IPS-15b (cell line): ENCODE measurements around the gene SPDYA.
"Not testable (repeated sequence)": the region's sequence is repeated elsewhere in the genome, so short reads cannot be mapped to it uniquely, and the experiment has no call there.

Source experiments
- H3K27me3 ChIP-seq: one replicate; pipeline ENCODE4 v1.6.1; 2013; ENCODE audit warnings: low read length; ENCODE audit not compliant: control insufficient read depth, insufficient read depth
- H3K36me3 ChIP-seq: one replicate; pipeline ENCODE4 v1.6.1; 2013; ENCODE audit warnings: low read length; ENCODE audit not compliant: control insufficient read depth, insufficient read depth
- H3K4me1 ChIP-seq: one replicate; pipeline ENCODE4 v1.6.1; 2013; ENCODE audit warnings: mild to moderate bottlenecking, low read length; ENCODE audit not compliant: control insufficient read depth, insufficient read depth
- H3K4me3 ChIP-seq: one replicate; pipeline ENCODE4 v1.5.1; 2013; ENCODE audit warnings: low read depth, low read length
- H3K9ac ChIP-seq: one replicate; pipeline ENCODE4 v1.6.1; 2013; ENCODE audit warnings: low read depth, mild to moderate bottlenecking, low read length
- H3K9me3 ChIP-seq: one replicate; pipeline ENCODE4 v1.6.1; 2013; ENCODE audit warnings: mild to moderate bottlenecking, low read length; ENCODE audit not compliant: control insufficient read depth, insufficient read depth

The SPDYA gene

DNA sequence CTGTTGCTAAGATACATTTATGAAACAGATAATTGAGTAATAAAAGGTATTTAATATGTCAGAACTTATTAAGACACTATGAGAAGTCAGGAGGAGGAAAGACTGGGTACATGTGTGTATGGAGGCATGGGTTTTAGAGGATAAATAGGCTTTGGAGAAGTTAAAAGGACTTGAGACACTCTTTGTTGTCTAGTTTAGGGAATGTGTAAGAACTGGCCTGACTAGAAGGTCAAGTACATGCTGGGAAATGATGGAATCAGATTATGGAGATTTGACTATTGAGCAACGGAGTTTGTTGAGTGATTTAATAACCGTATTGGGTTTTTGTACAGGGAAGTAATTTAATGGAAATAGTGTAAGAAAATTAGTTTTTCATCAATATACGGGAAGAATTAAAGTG, 28.2 kb upstream of the SPDYA start:
- no peaks in the 10 kb centered on the region for H3K4me1 ChIP-seq
- peaks cover 28% of the 10 kb centered on the region for H3K36me3 ChIP-seq
- H3K9ac ChIP-seq, result no peak overlapping the region
- H3K27me3 ChIP-seq, result no peaks in the 10 kb centered on the region
- H3K4me3 ChIP-seq, result no peak overlapping the region
- no peaks in the 10 kb centered on the region for H3K9me3 ChIP-seq

DNA sequence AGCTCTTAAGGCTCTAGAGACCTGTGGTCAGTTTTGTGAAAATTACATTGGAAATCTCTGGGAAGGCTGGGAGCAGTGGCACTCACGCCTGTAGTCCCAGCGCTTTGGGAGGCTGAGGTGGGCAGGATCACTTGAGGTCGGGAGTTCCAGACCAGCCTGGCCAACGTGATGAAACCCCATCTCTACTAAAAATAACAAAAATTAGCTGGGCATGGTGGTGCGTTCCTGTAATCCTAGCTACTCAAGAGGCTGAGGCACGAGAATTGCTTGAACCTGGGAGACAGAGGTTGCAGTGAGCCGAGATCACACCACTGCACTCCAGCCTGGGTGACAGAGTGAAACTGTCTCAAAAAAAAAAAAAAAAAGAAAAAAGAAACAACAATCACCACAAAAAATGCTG, 26.1 kb upstream of the SPDYA start:
- H3K36me3 ChIP-seq, result peaks cover 35% of the 10 kb centered on the region
- not testable (repeated sequence) for H3K4me1 ChIP-seq, H3K9me3 ChIP-seq, H3K9ac ChIP-seq, H3K27me3 ChIP-seq, H3K4me3 ChIP-seq

DNA sequence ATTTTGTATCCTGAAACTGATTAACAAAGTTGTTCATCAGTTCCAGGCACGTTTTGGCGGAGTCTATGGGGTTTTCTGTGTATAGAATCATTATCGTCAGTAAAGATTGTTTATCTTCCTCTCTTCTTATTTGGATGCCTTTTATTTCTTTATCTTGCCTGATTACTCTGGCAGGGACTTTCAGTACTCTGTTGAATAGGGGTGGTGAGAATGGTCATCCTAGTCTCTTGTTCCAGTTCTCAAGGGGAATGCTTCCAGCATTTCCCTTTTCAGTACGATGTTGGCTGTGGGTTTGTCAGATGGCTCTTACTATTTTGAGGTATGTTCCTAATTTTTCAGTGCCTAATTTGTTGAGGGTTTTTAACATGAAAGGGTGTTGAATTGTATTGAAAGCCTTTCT, 14.0 kb upstream of the SPDYA start:
- H3K4me1 ChIP-seq, result no peaks in the 10 kb centered on the region
- H3K9me3 ChIP-seq, result no peaks in the 10 kb centered on the region
- H3K36me3 ChIP-seq, result peaks cover 7% of the 10 kb centered on the region
- no peaks in the 10 kb centered on the region for H3K27me3 ChIP-seq
- no peak overlapping the region for H3K4me3 ChIP-seq
- H3K9ac ChIP-seq, result no peak overlapping the region

DNA sequence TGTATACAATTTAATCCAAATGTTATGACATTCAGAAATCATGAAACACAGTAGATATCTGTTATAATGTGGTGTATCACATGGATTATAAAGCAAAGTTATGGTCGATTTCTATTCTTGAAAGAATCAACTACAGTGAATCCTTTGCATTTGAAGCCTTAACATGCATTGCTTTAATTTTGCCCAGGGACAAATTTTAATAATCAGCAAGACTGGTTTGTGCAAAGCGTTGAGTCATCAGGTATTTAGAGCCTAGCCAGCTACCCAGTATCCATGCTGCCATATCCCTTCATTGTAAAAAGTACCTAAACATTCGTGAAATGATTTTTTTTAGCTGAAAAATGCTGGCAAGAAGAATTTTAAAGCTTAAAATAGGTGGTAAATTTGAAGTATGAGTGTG, 8.9 kb upstream of the SPDYA start:
- Histone ChIP-seq H3K36me3 (no peaks in the 10 kb centered on the region), H3K9ac (no peak overlapping the region), H3K27me3 (no peaks in the 10 kb centered on the region), H3K4me1 (no peaks in the 10 kb centered on the region), H3K9me3 (no peaks in the 10 kb centered on the region), H3K4me3 (no peak overlapping the region)

DNA sequence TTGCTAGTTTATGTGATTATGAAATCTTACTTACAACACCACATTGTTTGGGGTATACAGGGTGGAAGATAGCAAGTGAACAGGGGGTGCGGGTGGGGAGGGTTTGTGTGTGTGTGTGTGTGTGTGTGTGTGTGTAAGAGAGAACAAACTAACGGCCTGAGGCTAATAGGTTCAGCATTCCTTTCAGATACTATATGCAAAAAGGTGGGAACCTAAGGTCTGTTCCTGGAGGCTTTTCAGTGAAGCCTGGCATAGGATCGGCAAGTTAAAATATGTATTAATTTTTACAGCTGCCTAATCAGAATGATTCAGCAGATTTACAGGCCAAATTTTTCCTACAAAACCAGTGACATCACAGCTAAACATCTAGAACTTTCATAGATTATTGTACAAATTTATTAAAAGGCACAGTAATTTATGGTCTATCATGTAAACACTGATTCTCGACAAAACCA, 7.6 kb upstream of the SPDYA start:
- Histone ChIP-seq H3K9me3 (no peaks in the 10 kb centered on the region), H3K9ac (no peak overlapping the region), H3K4me1 (no peaks in the 10 kb centered on the region), H3K36me3 (no peaks in the 10 kb centered on the region), H3K27me3 (no peaks in the 10 kb centered on the region), H3K4me3 (no peak overlapping the region)

DNA sequence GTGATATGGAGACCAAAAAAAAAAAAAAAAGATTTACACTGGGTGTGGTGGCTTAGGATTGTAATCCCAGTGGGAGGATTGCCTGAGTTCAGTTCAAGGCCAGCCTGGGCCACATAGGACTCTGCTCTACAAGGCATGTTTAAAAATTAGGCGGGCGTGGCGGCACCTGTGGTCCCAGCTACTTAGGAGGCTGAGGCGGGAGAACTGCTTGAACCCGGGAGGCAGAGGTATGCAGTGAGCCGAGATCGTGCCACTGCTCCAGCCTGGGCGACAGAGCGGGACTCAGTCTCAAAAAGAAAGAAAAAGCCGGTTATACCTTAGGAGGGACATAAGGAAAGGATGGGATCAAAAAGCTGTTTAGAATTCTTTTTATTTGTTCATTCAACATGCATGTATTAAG, 707 bp upstream of the SPDYA start:
- H3K4me1 ChIP-seq, result no peaks in the 10 kb centered on the region
- no peak overlapping the region for H3K9ac ChIP-seq
- no peaks in the 10 kb centered on the region for H3K9me3 ChIP-seq
- peaks cover 22% of the 10 kb centered on the region for H3K27me3 ChIP-seq
- H3K4me3 ChIP-seq, result peak overlapping the region; percentile 41
- H3K36me3 ChIP-seq, result no peaks in the 10 kb centered on the region

DNA sequence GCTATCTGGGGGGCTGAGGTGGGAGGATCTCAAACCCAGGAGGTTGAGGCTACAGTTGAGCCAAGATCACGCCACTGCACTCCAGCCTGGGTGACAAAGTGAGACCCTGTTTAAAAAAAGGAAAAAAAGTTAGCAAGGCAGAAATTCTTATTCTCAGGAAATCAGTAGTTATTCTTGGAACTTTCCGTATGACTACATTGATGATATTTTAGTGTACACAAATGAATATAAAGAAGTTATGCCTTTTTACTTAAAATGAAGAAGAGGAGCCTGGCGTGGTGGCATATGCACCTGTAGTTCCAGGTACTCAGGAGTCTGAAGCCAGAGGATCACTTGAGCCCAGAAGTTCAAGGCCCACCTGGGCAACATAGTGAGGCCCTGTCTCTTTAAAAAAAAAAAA, 7.4 kb downstream of the SPDYA start:
- no peak overlapping the region for H3K9ac ChIP-seq
- no peaks in the 10 kb centered on the region for H3K9me3 ChIP-seq
- H3K27me3 ChIP-seq, result no peaks in the 10 kb centered on the region
- no peak overlapping the region for H3K4me3 ChIP-seq
- H3K4me1 ChIP-seq, result no peaks in the 10 kb centered on the region
- H3K36me3 ChIP-seq, result no peaks in the 10 kb centered on the region

DNA sequence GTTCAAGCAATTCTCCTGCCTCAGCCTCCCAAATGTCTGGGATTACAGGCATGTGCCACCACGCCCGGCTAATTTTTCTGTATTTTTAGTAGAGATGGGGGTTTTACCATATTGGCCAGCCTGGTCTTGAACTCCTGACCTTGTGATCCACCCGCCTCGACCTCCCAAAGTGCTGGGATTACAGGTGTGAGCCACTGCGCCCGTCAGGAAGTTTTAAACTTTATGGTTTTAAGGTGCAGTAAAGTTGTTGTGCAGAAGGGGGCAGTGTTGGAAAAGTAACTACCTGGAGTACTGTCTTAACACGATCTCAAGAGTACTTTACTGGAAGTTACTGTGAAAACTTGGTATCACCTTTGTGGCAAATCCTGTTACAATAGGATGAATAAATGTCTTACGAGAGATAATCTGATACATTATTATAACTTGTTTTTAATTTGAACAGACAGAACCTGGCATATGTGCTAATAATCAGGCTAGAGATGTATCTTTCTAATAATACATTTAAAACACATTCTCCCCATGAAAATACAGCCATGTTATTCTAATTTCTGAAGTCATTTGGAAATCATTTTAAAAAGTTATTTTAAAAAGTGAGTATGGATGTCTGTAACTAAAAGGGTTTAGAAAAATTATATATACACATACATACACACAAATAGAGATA, 10.8 kb downstream of the SPDYA start:
- Histone ChIP-seq H3K9ac (no peak overlapping the region), H3K4me1 (no peaks in the 10 kb centered on the region), H3K36me3 (no peaks in the 10 kb centered on the region), H3K9me3 (no peaks in the 10 kb centered on the region), H3K4me3 (no peak overlapping the region), H3K27me3 (no peaks in the 10 kb centered on the region)

DNA sequence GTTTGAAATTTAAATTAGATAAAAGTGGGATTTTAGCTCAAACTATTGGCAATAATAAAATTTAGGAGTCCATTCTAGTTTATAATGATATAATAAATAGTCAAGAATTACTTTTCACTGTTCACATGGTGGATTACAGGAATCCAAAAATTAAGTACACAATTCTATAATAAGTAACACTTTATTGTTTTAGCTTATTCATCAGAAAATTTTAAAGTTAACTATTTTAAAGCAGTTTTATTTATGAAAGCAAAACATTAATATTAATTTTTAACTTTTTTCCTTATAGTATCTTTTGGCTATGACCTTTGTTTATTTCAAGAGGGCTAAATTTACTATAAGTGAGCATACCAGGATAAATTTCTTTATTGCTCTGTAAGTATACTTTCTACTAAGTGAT, 11.4 kb downstream of the SPDYA start:
- Histone ChIP-seq H3K4me3 (no peak overlapping the region), H3K36me3 (no peaks in the 10 kb centered on the region), H3K9me3 (no peaks in the 10 kb centered on the region), H3K4me1 (no peaks in the 10 kb centered on the region), H3K27me3 (no peaks in the 10 kb centered on the region), H3K9ac (no peak overlapping the region)

DNA sequence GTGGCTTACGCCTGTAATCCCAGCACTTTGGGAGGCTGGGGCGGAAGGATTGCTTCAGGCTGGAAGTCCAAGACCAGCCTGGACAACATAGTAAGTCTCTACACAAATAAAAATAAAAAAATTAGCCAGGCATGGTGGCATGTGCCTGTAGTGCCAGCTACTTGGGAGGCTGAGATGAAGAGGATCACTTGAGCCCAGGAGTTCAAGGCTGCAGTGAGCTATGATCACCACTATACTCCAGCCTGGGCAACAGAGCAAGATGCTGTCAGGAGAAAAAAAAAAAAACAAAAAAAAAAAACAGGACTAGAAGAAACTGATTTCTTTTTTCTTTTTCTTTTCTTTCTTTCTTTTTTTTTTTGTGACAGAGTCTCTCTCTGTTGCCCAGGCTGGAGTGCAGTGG, 13.6 kb downstream of the SPDYA start:
- Histone ChIP-seq H3K4me3 (no peak overlapping the region), H3K36me3 (no peaks in the 10 kb centered on the region), H3K9ac (no peak overlapping the region), H3K9me3 (no peaks in the 10 kb centered on the region), H3K27me3 (no peaks in the 10 kb centered on the region), H3K4me1 (no peaks in the 10 kb centered on the region)

DNA sequence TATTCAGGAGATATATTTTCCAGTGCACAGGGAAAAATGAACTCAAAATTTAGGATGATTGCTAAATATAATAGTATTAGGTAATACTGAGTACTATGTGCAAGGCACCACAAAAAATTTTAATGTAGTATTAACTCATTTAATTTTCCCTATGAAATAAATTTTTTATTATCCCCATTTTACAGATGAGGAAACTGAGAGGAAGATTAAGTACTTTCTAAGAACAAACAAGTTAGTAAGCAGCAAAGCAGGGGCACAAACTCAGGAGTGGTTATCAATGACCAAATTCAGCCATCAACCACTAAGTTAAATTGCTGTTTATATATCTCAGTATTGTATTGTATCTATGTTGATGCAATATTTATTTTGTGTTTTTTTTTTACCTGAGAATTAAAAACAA, 14.2 kb downstream of the SPDYA start:
- no peaks in the 10 kb centered on the region for H3K4me1 ChIP-seq
- H3K9me3 ChIP-seq, result no peaks in the 10 kb centered on the region
- H3K27me3 ChIP-seq, result no peaks in the 10 kb centered on the region
- H3K4me3 ChIP-seq, result no peak overlapping the region
- H3K9ac ChIP-seq, result no peak overlapping the region
- H3K36me3 ChIP-seq, result no peaks in the 10 kb centered on the region

DNA sequence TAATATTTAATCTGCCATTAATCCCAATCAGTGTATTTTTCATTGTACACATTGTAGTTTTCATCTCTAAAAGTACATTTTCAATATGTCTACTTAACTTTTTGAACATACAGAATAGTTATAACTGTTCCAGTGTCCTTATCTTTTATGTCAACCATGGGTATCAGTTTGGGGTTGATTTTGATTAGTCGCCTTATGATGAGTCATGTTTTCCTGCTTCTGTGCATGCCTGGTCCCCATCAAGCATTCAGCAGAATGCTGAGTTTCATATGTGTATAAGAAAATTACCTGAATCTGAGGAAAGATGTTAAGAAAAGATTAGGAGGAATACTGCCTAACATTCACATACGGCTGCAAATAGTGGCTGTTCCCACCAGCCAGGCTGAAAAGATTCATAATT, 17.7 kb downstream of the SPDYA start:
- no peaks in the 10 kb centered on the region for H3K36me3 ChIP-seq
- H3K4me3 ChIP-seq, result no peak overlapping the region
- H3K9me3 ChIP-seq, result no peaks in the 10 kb centered on the region

More for the DNA sequence above, 17.7 kb downstream of the SPDYA start:
- H3K4me1 ChIP-seq, result no peaks in the 10 kb centered on the region
- H3K9ac ChIP-seq, result no peak overlapping the region
- no peaks in the 10 kb centered on the region for H3K27me3 ChIP-seq
